Thyroid gland (tissue), 4 donors: ENCODE data around the gene SESN3.

Experiments
- CTCF ChIP-seq, 6 experiments: fragments of 200-600 bp in 3 of 6; fragments of 450-650 bp in 3 of 6; sonication (generic) in 3 of 6; IDR thresholded peaks; one replicate each; pipeline ENCODE4 v1.5.1; 2016 to 2019; ENCODE audit warnings: antibody characterized with exemption in 6 of 6, mild to moderate bottlenecking in 2 of 6, inconsistent platforms in 1 of 6, moderate library complexity in 1 of 6
- POLR2A ChIP-seq, 2 donors: fragments of 450-650 bp; IDR thresholded peaks; one replicate each; pipeline ENCODE4 v1.6.1; 2017; ENCODE audit warnings: antibody characterized with exemption in 2 of 2, mild to moderate bottlenecking in 2 of 2, moderate library complexity in 1 of 2

- TF ChIP-seq CTCF (IDR thresholded peaks at IDR 0.05) = no peak
- no peak for TF ChIP-seq POLR2A (IDR thresholded peaks at IDR 0.05)
Observed at GRCh38 chr11:95155385-95155784, 75.6 kb downstream of the SESN3 start.
